Choroid plexus epithelial cell (primary cell): ENCODE data around the gene PLCG2.

Source experiments
- DNase-seq: peaks from one replicate; pipeline ENCODE4 v3.0.0-alpha.2; 2010; ENCODE audit warnings: low read depth
- H3K4me3 ChIP-seq: 2 replicates; pipeline ENCODE4 v1.5.1; 2011; ENCODE audit warnings: low read depth, mild to moderate bottlenecking, control low read depth, low read length, moderate library complexity
- TF ChIP-seq, protein P1 (sequence below): conservative IDR thresholded peaks from 2 replicates; pipeline ENCODE4 v1.5.1; 2011; ENCODE audit warnings: low read depth, mild to moderate bottlenecking, control low read depth, inconsistent platforms, low read length, moderate library complexity

Gene PLCG2

DNA sequence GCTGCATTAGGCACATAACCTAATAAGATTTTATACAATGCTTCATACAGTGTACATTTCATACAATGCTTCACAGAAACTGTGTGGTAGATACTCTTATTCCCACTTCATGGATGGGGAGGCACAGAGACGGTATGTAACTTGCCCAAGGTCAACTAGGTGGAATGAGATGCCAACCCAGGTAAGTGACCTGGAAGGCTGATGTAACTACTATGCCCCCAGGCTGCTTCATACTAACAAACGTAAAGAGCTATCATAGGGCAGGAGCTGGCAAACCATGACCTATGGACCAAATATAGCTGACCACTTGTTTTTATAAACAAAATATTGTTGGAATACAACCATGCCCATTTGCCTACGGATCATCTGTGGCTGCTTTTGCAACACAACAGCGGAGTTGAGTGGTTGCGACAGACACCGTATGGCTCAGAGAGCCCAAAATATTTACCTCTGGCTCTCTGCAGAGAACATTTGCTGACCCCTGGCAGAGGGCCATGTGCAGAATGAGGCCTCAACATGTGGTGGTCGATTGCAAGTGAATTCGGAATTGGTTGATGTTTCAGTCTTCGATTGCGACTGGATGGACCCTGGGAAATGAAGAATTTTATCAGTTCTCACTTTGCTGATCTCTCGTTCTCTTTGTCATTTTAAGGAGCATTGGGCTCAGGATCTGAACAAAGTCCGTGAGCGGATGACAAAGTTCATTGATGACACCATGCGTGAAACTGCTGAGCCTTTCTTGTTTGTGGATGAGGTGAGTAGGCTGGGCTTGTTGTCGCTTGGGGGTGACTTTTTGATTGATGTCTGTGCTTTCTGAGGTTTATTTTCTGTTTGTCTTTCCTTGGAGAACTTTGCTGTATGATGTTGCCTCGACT, 109.7 kb downstream of the PLCG2 start:
- peak; percentile 60 for DNase-seq
- H3K4me3 ChIP-seq: no peak overlapping the region
- TF ChIP-seq, protein P1, sequence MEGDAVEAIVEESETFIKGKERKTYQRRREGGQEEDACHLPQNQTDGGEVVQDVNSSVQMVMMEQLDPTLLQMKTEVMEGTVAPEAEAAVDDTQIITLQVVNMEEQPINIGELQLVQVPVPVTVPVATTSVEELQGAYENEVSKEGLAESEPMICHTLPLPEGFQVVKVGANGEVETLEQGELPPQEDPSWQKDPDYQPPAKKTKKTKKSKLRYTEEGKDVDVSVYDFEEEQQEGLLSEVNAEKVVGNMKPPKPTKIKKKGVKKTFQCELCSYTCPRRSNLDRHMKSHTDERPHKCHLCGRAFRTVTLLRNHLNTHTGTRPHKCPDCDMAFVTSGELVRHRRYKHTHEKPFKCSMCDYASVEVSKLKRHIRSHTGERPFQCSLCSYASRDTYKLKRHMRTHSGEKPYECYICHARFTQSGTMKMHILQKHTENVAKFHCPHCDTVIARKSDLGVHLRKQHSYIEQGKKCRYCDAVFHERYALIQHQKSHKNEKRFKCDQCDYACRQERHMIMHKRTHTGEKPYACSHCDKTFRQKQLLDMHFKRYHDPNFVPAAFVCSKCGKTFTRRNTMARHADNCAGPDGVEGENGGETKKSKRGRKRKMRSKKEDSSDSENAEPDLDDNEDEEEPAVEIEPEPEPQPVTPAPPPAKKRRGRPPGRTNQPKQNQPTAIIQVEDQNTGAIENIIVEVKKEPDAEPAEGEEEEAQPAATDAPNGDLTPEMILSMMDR: no peak

DNA sequence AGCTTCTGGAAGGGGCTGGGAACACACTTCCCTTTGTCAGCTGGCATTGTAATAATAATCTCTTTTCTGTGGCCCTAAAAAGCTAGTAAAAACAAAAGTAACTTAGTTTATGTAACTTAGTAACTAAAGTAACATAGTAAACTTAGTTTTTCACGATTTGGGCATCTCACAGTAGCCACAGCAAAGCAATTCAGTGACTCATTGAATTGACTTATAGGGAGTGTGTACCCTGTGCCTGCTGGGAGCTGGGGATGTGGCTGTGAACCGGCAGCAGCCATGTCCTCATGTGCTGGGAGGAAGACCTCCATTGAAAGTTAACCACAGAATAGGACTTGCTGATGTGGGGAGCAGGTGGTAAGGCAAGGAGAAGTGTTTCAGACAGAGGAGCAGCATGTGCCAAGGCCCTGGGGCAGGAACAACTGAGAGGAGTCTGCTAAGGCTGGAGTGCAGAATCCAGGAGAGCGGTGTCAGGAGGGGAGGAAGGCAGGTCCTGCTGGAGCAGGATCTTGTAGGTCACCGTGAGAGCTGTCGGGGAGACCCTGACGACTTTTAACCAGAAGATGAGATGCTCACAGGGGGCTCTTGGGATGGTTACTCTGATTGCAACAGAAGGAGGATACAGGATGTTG, 112.8 kb downstream of the PLCG2 start:
- TF ChIP-seq, protein P1: no peak
- no peak overlapping the region for H3K4me3 ChIP-seq
- DNase-seq: peak; percentile 15

DNA sequence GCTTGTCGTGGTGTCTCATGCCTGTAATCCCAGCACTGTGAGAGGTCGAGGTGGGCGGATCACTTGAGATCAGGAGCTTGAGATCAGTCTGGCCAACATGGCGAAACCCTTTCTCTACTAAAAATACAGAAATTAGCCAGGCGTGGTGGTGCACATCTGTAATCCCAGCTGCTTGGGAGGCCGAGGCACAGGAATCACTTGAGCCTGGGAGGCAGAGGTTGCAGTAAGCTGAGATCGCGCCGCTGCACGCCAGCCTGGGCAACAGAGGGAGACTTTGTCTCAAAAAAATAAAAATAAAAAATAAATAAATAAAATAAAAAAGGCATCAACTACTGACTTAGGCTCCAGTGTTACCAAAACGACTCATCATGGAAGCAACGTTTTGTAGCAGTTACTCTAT, 115.5 kb downstream of the PLCG2 start:
- H3K4me3 ChIP-seq: no peak overlapping the region
- TF ChIP-seq, protein P1: no peak
- DNase-seq: no peak

DNA sequence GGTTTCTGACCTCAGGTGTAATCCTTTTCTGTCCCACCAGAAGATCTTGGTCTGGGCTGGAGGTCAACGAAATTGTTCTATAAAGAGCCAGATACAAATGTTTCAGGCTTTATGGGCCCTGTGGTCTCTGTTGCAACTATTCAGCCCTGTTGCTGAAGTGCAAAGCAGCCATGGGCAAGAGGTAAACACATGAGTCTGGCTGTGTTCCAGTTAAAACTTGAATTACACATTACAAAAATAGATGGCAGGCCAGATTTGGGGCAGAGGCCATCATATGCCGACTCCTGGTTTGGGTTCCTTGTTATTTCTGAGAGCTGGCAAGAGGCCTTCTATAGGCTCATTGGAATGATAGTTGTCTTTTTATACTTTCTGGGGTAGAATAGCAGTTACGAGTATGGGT, 117.8 kb downstream of the PLCG2 start:
- no peak overlapping the region for H3K4me3 ChIP-seq
- DNase-seq: peak; percentile 56
- TF ChIP-seq, protein P1: no peak

DNA sequence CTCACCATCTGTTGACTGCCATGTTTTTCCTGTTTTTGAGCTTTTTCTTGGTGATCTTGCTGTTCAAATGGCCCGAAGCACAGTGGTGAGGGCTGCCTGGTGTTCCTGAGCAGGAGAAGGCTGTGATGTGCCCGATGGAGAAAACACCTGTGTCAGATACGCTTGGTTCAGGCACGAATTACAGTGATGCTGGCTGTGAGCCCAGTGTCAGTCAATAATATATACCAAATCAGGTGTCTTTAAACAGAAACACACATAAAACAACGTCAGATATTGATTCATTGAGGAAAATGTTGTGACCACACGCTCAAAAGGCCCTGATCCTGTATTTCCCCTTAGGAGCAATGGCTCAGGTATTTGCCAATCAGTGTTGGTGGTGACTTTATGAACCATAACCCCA, 120.5 kb downstream of the PLCG2 start:
- TF ChIP-seq, protein P1: no peak
- no peak overlapping the region for H3K4me3 ChIP-seq
- no peak for DNase-seq

DNA sequence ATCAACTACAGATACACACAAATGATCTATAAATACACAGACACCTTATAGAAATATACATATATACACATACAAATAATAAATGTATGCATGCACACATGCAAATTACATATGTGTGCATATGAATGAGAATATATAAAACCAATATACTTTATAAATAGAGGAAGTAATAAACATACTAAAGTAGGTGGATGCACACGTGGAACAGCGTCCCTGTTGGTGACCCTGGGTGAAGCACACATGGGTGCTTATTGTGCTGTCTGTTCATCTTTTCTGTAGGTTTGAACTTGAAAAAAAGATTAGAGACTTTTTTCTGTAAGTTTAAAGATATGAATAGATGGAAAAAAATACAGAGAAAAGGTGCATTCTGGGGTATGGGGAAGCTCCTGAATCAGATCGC, 120.9 kb downstream of the PLCG2 start:
- TF ChIP-seq, protein P1: no peak
- no peak for DNase-seq
- H3K4me3 ChIP-seq: no peak overlapping the region
